GM23338 (cell line): ENCODE results near the gene EEF1E1. TPM values are rescaled to one million over a fixed set of nuclear protein-coding genes. Genes with fewer than 3 reads are reported as not detected.

Experiments
- ATAC-seq: fragments of 200-7000 bp; cut with Tn5 transposase; 3 replicates; pipeline ENCODE4 v1.9.1; 2020
- DNase-seq: peaks from one replicate; pipeline ENCODE4 v3.0.0-alpha.2; 2015; ENCODE audit warnings: low spot score
- H2AFZ ChIP-seq: fragments of 200-600 bp; sonication (generic); 2 replicates; pipeline ENCODE4 v1.8.0; 2016; ENCODE audit warnings: antibody characterized with exemption, mild to moderate bottlenecking, moderate library complexity
- H3F3A ChIP-seq: fragments of 200-600 bp; sonication (generic); replicated peaks from 2 replicates; pipeline ENCODE4 v1.8.0; 2017; ENCODE audit warnings: antibody characterized with exemption, mixed run types, low read depth
- H3K27ac ChIP-seq: fragments of 200-600 bp; sonication (generic); 2 replicates; pipeline ENCODE4 v1.6.1; 2016; ENCODE audit warnings: low read depth
- H3K27me3 ChIP-seq: fragments of 200-600 bp; sonication (generic); 2 replicates; pipeline ENCODE4 v1.8.0; 2016; ENCODE audit warnings: mild to moderate bottlenecking, mixed run types, moderate library complexity; ENCODE audit not compliant: insufficient read depth
- H3K36me3 ChIP-seq: fragments of 200-600 bp; sonication (generic); 2 replicates; pipeline ENCODE4 v1.8.0; 2016; ENCODE audit warnings: mild to moderate bottlenecking; ENCODE audit not compliant: insufficient read depth
- H3K4me1 ChIP-seq: fragments of 200-600 bp; sonication (generic); 2 replicates; pipeline ENCODE4 v1.8.0; 2016; ENCODE audit warnings: mild to moderate bottlenecking, moderate library complexity; ENCODE audit not compliant: insufficient read depth
- H3K4me2 ChIP-seq: fragments of 200-600 bp; sonication (generic); 2 replicates; pipeline ENCODE4 v1.7.1; 2017; ENCODE audit warnings: mixed run types
- H3K4me3 ChIP-seq: fragments of 200-600 bp; sonication (generic); 2 replicates; pipeline ENCODE4 v1.6.1; 2016; ENCODE audit warnings: mixed run types
- H3K79me2 ChIP-seq: fragments of 200-600 bp; sonication (generic); replicated peaks from 2 replicates; pipeline ENCODE4 v1.8.0; 2017; ENCODE audit warnings: mild to moderate bottlenecking; ENCODE audit not compliant: insufficient read depth
- H3K9me2 ChIP-seq: fragments of 200-600 bp; sonication (generic); 2 replicates; pipeline ENCODE4 v1.8.0; 2017; ENCODE audit not compliant: insufficient read depth
- H4K20me1 ChIP-seq: fragments of 200-600 bp; sonication (generic); replicated peaks from 2 replicates; pipeline ENCODE4 v1.8.0; 2017; ENCODE audit warnings: mild to moderate bottlenecking; ENCODE audit not compliant: insufficient read depth
- H3K27ac Mint-ChIP-seq: 2 replicates; pipeline ENCODE4 v1.8.0; 2020; ENCODE audit warnings: inconsistent platforms, mild to moderate bottlenecking, moderate library complexity, mixed read lengths
- H3K27me3 Mint-ChIP-seq: 3 replicates; pipeline ENCODE4 v1.8.0; 2022; ENCODE audit warnings: low read depth, mild to moderate bottlenecking, moderate library complexity, mixed read lengths, inconsistent platforms; ENCODE audit not compliant: insufficient read depth, poor library complexity
- H3K36me3 Mint-ChIP-seq: 3 replicates; pipeline ENCODE4 v1.8.0; 2021; ENCODE audit warnings: low read depth, mild to moderate bottlenecking, inconsistent platforms, moderate library complexity, mixed read lengths
- H3K4me1 Mint-ChIP-seq: 3 replicates; pipeline ENCODE4 v1.8.0; 2020; ENCODE audit warnings: mild to moderate bottlenecking, inconsistent platforms, mixed read lengths
- H3K4me3 Mint-ChIP-seq: 3 replicates; pipeline ENCODE4 v1.8.0; 2021; ENCODE audit warnings: moderate library complexity, mild to moderate bottlenecking, inconsistent platforms, mixed read lengths
- H3K9me3 Mint-ChIP-seq: 3 replicates; pipeline ENCODE4 v1.8.0; 2020; ENCODE audit warnings: moderate library complexity, mild to moderate bottlenecking, inconsistent platforms, mixed read lengths
- REST ChIP-seq: IDR thresholded peaks from one replicate; pipeline ENCODE4 v1.6.1; 2018; ENCODE audit warnings: antibody characterized with exemption; ENCODE audit not compliant: unreplicated experiment
- polyA plus RNA-seq: library from polyadenylated mRNA; unstranded; fragments of >200 nt; fragmentation: Nextera tagmentation; extraction: Ambion mirVana; gene quantifications from 2 replicates; pipeline ENCODE4 v1.2.1, GENCODE V29; 2016
- total RNA-seq: library from RNA; depleted of rRNA; stranded (reverse); fragments of >200 nt; shearing (Covaris generic); gene quantifications from 2 replicates; pipeline ENCODE4 v1.2.3, GENCODE V29; 2014
- TF ChIP-seq, protein P1 (sequence below): IDR thresholded peaks from 2 replicates; pipeline ENCODE4 v1.6.1; 2016; ENCODE audit warnings: antibody characterized with exemption
- TF ChIP-seq, protein P2 (sequence below), 2 experiments: fragments of 200-600 bp in 1 of 2; sonication (generic) in 1 of 2; conservative IDR thresholded peaks; 2 replicates each; pipeline versions ENCODE4 v1.5.1 to v1.6.1; 2016 to 2017; ENCODE audit warnings: antibody characterized with exemption in 2 of 2, low read depth in 2 of 2, mild to moderate bottlenecking in 2 of 2, moderate library complexity in 1 of 2

The EEF1E1 gene
- total and polyA plus RNA-seq, 2 experiments from 2014 or later: 298 to 317 TPM

GRCh38 chr6:8059129-8059528 lies 43.2 kb downstream of the EEF1E1 start:
- DNase-seq (peak; percentile 38), ATAC-seq (no peak)
- Histone ChIP-seq H2AFZ (no peak overlapping the region), H3K4me3 (no peak overlapping the region), H3K27ac (no peak overlapping the region), H3K4me1 (0 out of 2 replicates have a peak, but pooled peaks cover 4% of the 10 kb centered on the region), H3F3A (no peaks in the 10 kb centered on the region), H3K36me3 (no peaks in the 10 kb centered on the region), H3K27me3 (no peaks in the 10 kb centered on the region), H3K9me2 (no peaks in the 10 kb centered on the region), H4K20me1 (no peaks in the 10 kb centered on the region), H3K4me2 (no peak overlapping the region), H3K79me2 (peaks cover 7% of the 10 kb centered on the region; the same call in 1 of the 2 replicates)
- Mint-ChIP-seq H3K4me3 (no peak overlapping the region), H3K27ac (no peak overlapping the region), H3K9me3 (no peaks in the 10 kb centered on the region), H3K27me3 (peaks cover 3% of the 10 kb centered on the region), H3K36me3 (peaks cover 22% of the 10 kb centered on the region), H3K4me1 (0 out of 3 replicates have a peak, but pooled peaks cover 3% of the 10 kb centered on the region)
- TF ChIP-seq, protein P1, sequence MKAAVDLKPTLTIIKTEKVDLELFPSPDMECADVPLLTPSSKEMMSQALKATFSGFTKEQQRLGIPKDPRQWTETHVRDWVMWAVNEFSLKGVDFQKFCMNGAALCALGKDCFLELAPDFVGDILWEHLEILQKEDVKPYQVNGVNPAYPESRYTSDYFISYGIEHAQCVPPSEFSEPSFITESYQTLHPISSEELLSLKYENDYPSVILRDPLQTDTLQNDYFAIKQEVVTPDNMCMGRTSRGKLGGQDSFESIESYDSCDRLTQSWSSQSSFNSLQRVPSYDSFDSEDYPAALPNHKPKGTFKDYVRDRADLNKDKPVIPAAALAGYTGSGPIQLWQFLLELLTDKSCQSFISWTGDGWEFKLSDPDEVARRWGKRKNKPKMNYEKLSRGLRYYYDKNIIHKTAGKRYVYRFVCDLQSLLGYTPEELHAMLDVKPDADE: no peak
- TF ChIP-seq, protein P2, sequence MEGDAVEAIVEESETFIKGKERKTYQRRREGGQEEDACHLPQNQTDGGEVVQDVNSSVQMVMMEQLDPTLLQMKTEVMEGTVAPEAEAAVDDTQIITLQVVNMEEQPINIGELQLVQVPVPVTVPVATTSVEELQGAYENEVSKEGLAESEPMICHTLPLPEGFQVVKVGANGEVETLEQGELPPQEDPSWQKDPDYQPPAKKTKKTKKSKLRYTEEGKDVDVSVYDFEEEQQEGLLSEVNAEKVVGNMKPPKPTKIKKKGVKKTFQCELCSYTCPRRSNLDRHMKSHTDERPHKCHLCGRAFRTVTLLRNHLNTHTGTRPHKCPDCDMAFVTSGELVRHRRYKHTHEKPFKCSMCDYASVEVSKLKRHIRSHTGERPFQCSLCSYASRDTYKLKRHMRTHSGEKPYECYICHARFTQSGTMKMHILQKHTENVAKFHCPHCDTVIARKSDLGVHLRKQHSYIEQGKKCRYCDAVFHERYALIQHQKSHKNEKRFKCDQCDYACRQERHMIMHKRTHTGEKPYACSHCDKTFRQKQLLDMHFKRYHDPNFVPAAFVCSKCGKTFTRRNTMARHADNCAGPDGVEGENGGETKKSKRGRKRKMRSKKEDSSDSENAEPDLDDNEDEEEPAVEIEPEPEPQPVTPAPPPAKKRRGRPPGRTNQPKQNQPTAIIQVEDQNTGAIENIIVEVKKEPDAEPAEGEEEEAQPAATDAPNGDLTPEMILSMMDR (conservative IDR thresholded peaks at IDR 0.05; ENCODE audit: low read depth in 2 of 2): peak in 1 of 2 experiments; percentile 48; a peak in 3 of 4 replicates

DNA sequence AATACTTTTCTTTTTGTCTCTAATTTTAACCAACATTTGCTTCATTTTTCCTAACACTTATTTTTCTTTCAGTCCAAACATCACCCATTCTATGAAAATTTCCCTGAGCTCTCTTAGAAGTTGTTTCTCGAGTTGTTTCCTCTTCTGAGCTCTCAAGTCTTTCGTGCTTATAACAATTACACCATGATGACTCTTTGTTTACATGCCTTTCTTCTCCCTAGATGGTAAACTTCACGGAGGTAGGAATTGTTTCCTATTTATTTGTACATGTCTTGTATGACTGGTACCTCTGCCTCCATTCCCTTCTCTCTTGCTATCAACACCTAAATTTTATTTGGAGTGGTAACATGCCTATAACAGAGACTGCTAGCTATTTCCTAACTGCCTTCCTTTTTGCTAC lies 44.6 kb downstream of the EEF1E1 start:
- ATAC-seq (no peak), DNase-seq (no peak)
- Histone ChIP-seq H3K9me2 (no peaks in the 10 kb centered on the region), H3K79me2 (no peaks in the 10 kb centered on the region; the same call in 1 of the 2 replicates), H3F3A (no peaks in the 10 kb centered on the region), H4K20me1 (no peaks in the 10 kb centered on the region), H3K4me3 (no peak overlapping the region), H3K4me2 (no peak overlapping the region), H3K27ac (no peak overlapping the region), H3K27me3 (no peaks in the 10 kb centered on the region), H2AFZ (no peak overlapping the region), H3K36me3 (no peaks in the 10 kb centered on the region), H3K4me1 (no peaks in the 10 kb centered on the region)
- Mint-ChIP-seq H3K4me1 (no peaks in the 10 kb centered on the region), H3K27ac (no peak overlapping the region), H3K36me3 (peaks cover 29% of the 10 kb centered on the region), H3K9me3 (no peaks in the 10 kb centered on the region), H3K4me3 (no peak overlapping the region), H3K27me3 (no peaks in the 10 kb centered on the region)
- no peak for TF ChIP-seq REST
